Activated CD4-positive, alpha-beta memory T cell treated with anti-CD3 and anti-CD28 coated beads for 36 hours (primary cell): ENCODE data around the gene DCUN1D1. TPM values are rescaled to one million over a fixed set of nuclear protein-coding genes. Genes with fewer than 3 reads are reported as not detected.

ENCODE experiments used
- CTCF ChIA-PET: fragments of 350-600 bp; sonication (Branson Sonifier 250); formaldehyde crosslinking; loops from one replicate; lab custom pipeline; 2021; ENCODE audit warnings: antibody characterized with exemption, inconsistent platforms; lab: Charles Lee
- POLR2A ChIA-PET: fragments of 350-600 bp; sonication (Branson Sonifier 250); formaldehyde crosslinking; loops from one replicate; lab custom pipeline; 2021; ENCODE audit warnings: antibody characterized with exemption; lab: Charles Lee
- DNase-seq: peaks from one replicate; pipeline ENCODE4 v3.0.0-alpha.2; 2020
- H3K27ac Mint-ChIP-seq: one replicate; pipeline ENCODE4 v1.8.0; 2021; ENCODE audit warnings: mixed read lengths
- H3K27me3 Mint-ChIP-seq: one replicate; pipeline ENCODE4 v1.8.0; 2021; ENCODE audit warnings: mixed read lengths
- H3K36me3 Mint-ChIP-seq: one replicate; pipeline ENCODE4 v1.8.0; 2021; ENCODE audit warnings: mixed read lengths
- H3K4me1 Mint-ChIP-seq: one replicate; pipeline ENCODE4 v1.8.0; 2021; ENCODE audit warnings: low read depth, mixed read lengths
- H3K4me3 Mint-ChIP-seq: one replicate; pipeline ENCODE4 v1.8.0; 2021; ENCODE audit warnings: mild to moderate bottlenecking, mixed read lengths
- H3K9me3 Mint-ChIP-seq: one replicate; pipeline ENCODE4 v1.8.0; 2021; ENCODE audit warnings: mixed read lengths
- intact Hi-C: fragments of 100-400 bp; cut with micrococcal nuclease; formaldehyde crosslinking; loops from one replicate; pipeline ENCODE4 v1.15.1; 2023
- total RNA-seq, 2 experiments: library from RNA; stranded (reverse); gene quantifications; one replicate each; pipeline ENCODE4 v1.2.3, GENCODE V29; 2021

The DCUN1D1 gene
- total RNA-seq, result 10 to 100 TPM; 47.5 to 53.5 TPM

DNA sequence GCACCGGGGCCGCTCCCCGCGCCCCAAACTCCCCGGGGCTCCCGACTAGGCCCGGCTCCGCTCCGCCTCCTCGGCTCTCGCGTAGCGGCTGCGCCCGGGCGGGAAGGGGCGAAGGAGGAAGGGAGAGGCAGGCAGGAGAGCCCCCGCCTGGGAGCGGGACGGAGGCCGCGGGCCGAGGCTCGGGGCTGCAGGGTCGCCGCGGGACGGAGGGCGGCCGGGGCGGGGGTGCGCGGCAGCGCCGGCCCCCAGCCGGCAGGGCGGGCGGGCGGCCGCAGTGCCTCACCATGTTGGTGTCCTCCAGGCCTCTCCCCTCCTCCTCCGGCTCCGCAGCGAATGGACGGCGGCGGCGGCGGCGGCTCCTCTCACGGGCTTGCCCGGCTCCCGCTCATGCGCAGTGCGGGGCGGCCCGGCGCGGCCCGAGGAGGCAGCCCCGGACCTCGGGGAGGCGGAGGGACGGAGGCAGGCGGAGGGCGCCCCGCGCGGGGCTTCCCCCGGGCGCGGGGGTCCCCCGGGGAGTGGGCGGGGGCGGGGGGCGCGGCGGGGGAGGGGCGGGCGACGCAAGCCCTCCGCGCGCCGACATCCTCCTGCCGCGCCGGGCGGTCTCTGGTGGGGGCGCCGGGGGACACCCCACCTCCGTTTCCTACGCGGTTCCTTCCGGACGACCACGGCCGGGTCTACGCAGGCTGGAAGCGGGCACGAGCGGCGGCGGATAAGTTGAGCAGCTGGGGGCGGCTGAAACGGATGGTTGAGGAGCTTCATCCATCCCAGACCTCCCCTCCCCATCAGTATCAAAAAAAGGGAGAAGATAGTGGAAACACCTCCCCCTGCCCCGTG lies at the start of gene DCUN1D1:
DCUN1D1 (minus strand) TSS at position 335 of the 834 bp plus-strand sequence; CDS start at position 286, 49 bp downstream.
- H3K27ac Mint-ChIP-seq, result peak within 1 kb of the TSS; percentile 73
- POLR2A ChIA-PET, result interaction anchor here (0.5 to 0.9 kb wide), 2 partner anchors 27 to 348 kb away, joined by 3 read pairs; no protein-coding TSS in a partner anchor
- intact Hi-C loops, result no loop called here
- H3K36me3 Mint-ChIP-seq, result no peaks in the 10 kb centered on the region
- peak within 1 kb of the TSS; percentile 83 for H3K4me3 Mint-ChIP-seq
- peak; percentile 91 for DNase-seq
- H3K4me1 Mint-ChIP-seq, result peaks cover 18% of the 10 kb centered on the region
- H3K27me3 Mint-ChIP-seq, result no peaks in the 10 kb centered on the region
- CTCF ChIA-PET, result interaction anchor here (1.8 to 2.0 kb wide), 2 partner anchors 9 to 71 kb away, joined by 4 to 8 read pairs; no protein-coding TSS in a partner anchor
- H3K9me3 Mint-ChIP-seq, result no peaks in the 10 kb centered on the region

DNA sequence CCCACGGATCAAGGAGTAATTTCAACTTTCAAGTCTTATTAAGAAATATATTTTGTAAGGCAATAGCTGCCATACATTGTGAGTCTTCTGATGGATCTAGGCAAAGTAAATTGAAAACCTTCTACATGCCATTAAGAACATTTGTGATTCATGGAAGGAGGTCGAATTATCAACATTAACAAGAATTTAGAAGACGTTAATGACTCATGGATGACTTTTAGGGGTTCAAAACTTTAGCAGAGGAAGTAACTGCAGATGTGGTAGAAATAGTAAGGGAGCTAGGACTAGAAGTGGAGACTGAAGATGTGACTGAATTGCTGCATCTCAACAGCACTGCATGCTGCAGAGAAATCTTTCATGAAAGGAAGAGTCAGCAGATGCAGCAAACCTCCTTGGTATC lies 48.1 kb upstream of the DCUN1D1 start:
- H3K27ac Mint-ChIP-seq, result no peak overlapping the region
- no peaks in the 10 kb centered on the region for H3K9me3 Mint-ChIP-seq
- H3K36me3 Mint-ChIP-seq, result peaks cover 38% of the 10 kb centered on the region
- no peaks in the 10 kb centered on the region for H3K27me3 Mint-ChIP-seq
- ChIA-PET CTCF (no interaction called here), POLR2A (no interaction called here)
- no peaks in the 10 kb centered on the region for H3K4me1 Mint-ChIP-seq
- DNase-seq, result no peak
- H3K4me3 Mint-ChIP-seq, result no peak overlapping the region
- intact Hi-C loops, result no loop called here

DNA sequence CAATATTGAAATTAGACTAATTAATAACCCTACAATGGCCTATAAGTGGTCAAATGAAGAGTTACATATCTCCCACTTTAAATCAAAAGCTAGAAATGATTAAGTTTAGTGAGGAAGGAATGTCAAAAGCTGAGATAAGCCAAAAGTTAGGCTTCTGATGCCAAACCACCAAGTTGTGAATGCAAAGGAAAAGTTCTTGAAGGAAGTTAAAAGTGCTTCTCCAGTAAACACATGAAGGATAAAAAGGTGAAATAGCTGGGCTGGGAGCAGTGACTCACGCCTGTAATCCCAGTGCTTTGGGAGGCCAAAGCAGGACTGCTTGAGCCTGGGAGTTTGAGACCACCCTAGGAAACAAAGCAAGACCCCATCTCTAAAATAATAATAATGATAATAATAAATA lies 46.9 kb upstream of the DCUN1D1 start:
- ChIA-PET POLR2A (no interaction called here), CTCF (no interaction called here)
- no peak overlapping the region for H3K4me3 Mint-ChIP-seq
- no peaks in the 10 kb centered on the region for H3K27me3 Mint-ChIP-seq
- DNase-seq, result no peak
- H3K27ac Mint-ChIP-seq, result no peak overlapping the region
- H3K36me3 Mint-ChIP-seq, result peaks cover 34% of the 10 kb centered on the region
- intact Hi-C loops, result no loop called here
- H3K9me3 Mint-ChIP-seq, result no peaks in the 10 kb centered on the region
- no peaks in the 10 kb centered on the region for H3K4me1 Mint-ChIP-seq

DNA sequence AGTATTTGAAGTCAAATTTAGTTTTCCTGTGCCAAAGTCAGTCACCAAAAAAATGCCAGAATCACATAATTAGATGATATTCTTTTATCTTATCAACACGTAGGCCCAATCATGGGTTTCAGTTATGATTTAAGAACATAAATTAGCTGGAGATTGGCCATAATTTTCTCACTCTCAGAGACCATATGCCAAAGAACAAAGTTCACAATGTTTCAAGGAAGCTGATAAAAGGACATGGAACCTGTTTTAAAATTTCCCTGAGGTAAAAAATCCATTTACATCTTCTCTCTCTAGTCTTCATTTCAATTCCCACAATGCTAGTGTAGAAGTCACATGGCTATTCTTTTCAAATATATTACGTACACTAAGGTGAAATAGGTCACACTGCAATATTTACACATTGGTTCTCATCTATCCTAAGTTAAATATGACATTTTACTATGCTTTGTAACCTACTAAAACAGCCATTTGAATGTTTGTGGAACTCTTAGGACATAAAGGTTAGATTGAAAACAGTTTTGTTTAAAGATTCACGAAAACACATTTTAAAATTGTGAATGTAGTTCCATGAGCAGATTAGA lies 42.7 kb upstream of the DCUN1D1 start:
- H3K4me3 Mint-ChIP-seq, result no peak overlapping the region
- H3K4me1 Mint-ChIP-seq, result no peaks in the 10 kb centered on the region
- no peaks in the 10 kb centered on the region for H3K9me3 Mint-ChIP-seq
- peaks cover 22% of the 10 kb centered on the region for H3K36me3 Mint-ChIP-seq
- no peaks in the 10 kb centered on the region for H3K27me3 Mint-ChIP-seq
- CTCF ChIA-PET, result interaction anchor here (0.6 to 0.9 kb wide), 2 partner anchors 129 to 309 kb away, joined by 3 read pairs; no protein-coding TSS in a partner anchor
- POLR2A ChIA-PET, result no interaction called here
- DNase-seq, result no peak
- no peak overlapping the region for H3K27ac Mint-ChIP-seq
- intact Hi-C loops, result no loop called here

DNA sequence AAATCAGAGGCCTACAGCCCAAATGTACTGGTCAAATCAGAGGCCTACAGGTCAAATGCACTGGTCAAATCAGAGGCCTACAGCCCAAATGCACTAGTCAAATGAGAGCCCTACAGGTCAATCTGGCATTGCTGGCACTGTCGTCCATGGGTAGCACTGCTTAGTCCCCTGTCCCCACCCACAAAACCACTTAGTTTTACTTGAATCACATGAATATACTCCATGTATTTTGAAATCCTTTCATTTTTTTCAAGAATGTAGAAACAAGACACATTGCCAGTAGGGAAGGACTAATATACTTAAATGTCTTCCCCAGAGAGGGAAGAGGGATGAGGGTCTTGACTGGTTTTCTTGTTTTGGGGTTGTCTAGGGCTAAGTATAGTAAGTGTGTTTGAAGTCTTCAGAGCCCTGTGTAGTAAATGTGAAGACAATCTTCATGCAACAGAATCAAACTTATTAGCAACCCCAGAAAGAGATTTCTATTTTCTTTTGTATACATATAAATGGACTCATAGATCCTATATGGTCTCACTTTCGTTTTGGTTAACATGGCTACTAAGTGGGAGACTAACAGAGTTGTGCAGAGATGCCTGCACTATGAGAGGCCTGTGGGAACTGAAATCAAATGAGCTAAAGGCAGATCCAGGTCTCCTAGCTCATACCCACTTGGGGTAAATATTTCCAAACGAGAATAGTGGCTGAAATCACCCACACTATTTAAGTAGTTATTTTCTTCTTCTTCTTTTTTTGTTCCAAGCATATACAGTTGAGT lies 38.3 kb upstream of the DCUN1D1 start:
- CTCF ChIA-PET, result interaction anchor here (0.7 kb wide), 1 partner anchor 56 kb away, joined by 3 read pairs; no protein-coding TSS in a partner anchor
- POLR2A ChIA-PET, result no interaction called here
- peaks cover 22% of the 10 kb centered on the region for H3K36me3 Mint-ChIP-seq
- H3K9me3 Mint-ChIP-seq, result no peaks in the 10 kb centered on the region
- no peaks in the 10 kb centered on the region for H3K4me1 Mint-ChIP-seq
- intact Hi-C loops, result loop anchor here (10.0 kb wide), 1 partner anchor 304 kb away; no protein-coding TSS in a partner anchor
- H3K4me3 Mint-ChIP-seq, result no peak overlapping the region
- DNase-seq, result no peak
- no peak overlapping the region for H3K27ac Mint-ChIP-seq
- no peaks in the 10 kb centered on the region for H3K27me3 Mint-ChIP-seq

DNA sequence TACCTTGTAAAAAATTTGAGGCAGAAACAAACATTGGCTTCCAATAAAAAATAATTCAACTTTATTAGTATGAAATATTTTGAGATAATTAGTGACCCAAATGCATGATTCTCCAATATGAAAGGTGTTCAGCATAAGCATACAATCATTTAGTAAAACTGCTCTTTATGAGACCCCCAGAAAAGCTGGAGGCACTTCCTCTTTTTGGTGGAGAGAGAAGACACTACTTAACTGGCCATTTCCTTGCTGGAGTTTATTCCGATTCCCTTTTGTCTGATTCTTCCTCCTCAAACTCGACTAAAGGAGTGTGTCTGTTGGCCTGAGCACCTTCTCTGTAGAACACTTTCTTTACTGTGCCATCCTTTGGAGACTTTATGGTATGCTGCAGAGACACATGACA lies 34.8 kb upstream of the DCUN1D1 start:
- Mint-ChIP-seq H3K9me3 (no peaks in the 10 kb centered on the region), H3K27ac (no peak overlapping the region), H3K36me3 (peaks cover 16% of the 10 kb centered on the region), H3K4me1 (no peaks in the 10 kb centered on the region), H3K27me3 (no peaks in the 10 kb centered on the region), H3K4me3 (no peak overlapping the region)
- intact Hi-C loops, result loop anchor here (10.0 kb wide), 1 partner anchor 300 kb away; no protein-coding TSS in a partner anchor
- ChIA-PET CTCF (no interaction called here), POLR2A (no interaction called here)
- DNase-seq, result no peak

DNA sequence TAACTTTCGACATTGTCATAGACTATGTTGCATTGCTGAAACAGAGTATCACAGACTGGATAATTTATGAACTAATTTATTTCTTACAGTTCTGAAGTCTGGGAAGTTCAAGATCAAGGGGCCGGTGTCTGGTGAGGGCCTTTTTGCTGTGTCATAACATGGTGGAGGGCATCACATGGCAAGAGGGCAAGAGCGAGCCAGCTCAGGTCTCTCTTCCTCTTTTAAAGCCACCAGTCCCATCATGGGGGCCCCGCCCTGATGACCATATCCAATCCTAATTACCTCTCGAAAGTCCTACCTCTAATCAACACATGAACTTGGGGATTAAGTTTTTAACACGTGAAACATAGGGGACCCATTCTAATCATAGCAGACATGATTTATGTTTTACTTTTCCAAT lies 33.5 kb upstream of the DCUN1D1 start:
- H3K27ac Mint-ChIP-seq, result no peak overlapping the region
- POLR2A ChIA-PET, result no interaction called here

DNA sequence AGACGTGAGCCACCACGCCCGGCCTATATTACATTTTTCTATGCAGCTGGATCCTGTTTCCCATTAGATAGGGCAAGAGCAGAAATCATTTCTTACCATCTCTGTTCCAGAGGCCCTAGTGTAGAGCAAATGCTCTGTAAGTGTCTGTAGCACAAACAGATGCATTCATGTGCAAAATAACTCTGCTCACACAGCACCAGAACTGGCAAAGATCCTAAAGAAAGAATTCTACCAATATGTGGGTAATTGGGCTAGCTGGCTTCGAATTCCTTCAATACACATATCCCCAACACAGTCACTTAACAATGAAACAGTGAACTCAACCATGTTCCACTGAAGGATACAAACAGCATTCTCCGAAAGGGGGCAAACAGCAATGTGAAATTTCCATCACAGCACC lies 32.7 kb upstream of the DCUN1D1 start:
- Mint-ChIP-seq H3K9me3 (no peaks in the 10 kb centered on the region), H3K4me1 (no peaks in the 10 kb centered on the region), H3K27ac (no peak overlapping the region), H3K36me3 (peaks cover 9% of the 10 kb centered on the region), H3K27me3 (no peaks in the 10 kb centered on the region), H3K4me3 (no peak overlapping the region)
- ChIA-PET POLR2A (no interaction called here), CTCF (interaction anchor here (1.8 kb wide), 1 partner anchor 104 kb away, joined by 5 read pairs; no protein-coding TSS in a partner anchor)
- intact Hi-C loops, result loop anchor here (10.0 kb wide), 1 partner anchor 298 kb away; no protein-coding TSS in a partner anchor
- no peak for DNase-seq

More for the DNA sequence above, 33.5 kb upstream of the DCUN1D1 start:
- no peak for DNase-seq
- no peaks in the 10 kb centered on the region for H3K27me3 Mint-ChIP-seq
- CTCF ChIA-PET, result interaction anchor here (1.8 kb wide), 1 partner anchor 105 kb away, joined by 5 read pairs; no protein-coding TSS in a partner anchor
- no peak overlapping the region for H3K4me3 Mint-ChIP-seq
- no peaks in the 10 kb centered on the region for H3K4me1 Mint-ChIP-seq
- H3K36me3 Mint-ChIP-seq, result peaks cover 9% of the 10 kb centered on the region
- H3K9me3 Mint-ChIP-seq, result no peaks in the 10 kb centered on the region
- intact Hi-C loops, result loop anchor here (10.0 kb wide), 1 partner anchor 299 kb away; no protein-coding TSS in a partner anchor

DNA sequence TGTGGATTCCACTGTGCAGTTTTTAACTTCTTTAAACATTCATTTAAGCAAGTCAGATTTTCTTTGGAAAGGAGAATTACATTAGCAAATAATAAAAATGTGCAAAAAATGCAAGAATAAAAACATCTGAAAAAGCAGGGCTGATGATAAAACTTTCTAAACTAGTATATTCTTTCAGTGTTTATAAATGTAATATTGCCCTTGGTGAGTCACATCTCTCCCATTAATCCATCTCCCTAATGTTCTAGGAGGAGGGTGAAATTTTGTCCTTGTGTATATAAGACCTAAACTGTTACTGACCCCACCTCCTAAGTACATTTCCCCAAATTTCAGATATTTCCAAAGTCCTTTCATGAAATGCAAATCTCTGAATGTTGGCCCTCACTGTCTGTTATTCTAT lies 28.5 kb upstream of the DCUN1D1 start:
- H3K4me1 Mint-ChIP-seq, result no peaks in the 10 kb centered on the region
- CTCF ChIA-PET, result no interaction called here
- no peak overlapping the region for H3K27ac Mint-ChIP-seq
- H3K9me3 Mint-ChIP-seq, result no peaks in the 10 kb centered on the region
- H3K4me3 Mint-ChIP-seq, result no peak overlapping the region
- DNase-seq, result no peak
- intact Hi-C loops, result no loop called here
- no peaks in the 10 kb centered on the region for H3K27me3 Mint-ChIP-seq
- H3K36me3 Mint-ChIP-seq, result peaks cover 1% of the 10 kb centered on the region
- POLR2A ChIA-PET, result no interaction called here

DNA sequence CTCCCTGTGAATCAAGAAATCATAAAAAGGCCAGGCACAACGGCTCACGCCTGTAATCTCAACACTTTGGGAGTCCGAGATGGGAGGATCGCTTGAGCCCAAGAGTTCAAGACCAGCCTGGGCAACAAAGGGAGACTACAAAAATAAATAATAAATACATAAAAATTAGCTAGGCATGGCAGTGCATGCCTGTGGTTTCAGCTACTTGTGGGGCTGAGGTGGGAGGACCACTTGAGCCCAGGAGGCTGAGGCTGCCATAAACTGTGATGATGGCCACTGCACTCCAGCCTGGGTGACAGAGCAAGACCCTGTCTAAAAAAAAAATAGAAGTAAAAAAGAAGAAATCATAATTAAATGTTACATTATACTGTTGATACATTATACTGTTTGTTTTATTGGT lies 28.0 kb upstream of the DCUN1D1 start:
- Mint-ChIP-seq H3K27me3 (no peaks in the 10 kb centered on the region), H3K4me3 (no peak overlapping the region), H3K9me3 (no peaks in the 10 kb centered on the region), H3K36me3 (peaks cover 1% of the 10 kb centered on the region), H3K4me1 (no peaks in the 10 kb centered on the region), H3K27ac (no peak overlapping the region)
- POLR2A ChIA-PET, result no interaction called here
- intact Hi-C loops, result no loop called here
- no peak for DNase-seq
- CTCF ChIA-PET, result no interaction called here

DNA sequence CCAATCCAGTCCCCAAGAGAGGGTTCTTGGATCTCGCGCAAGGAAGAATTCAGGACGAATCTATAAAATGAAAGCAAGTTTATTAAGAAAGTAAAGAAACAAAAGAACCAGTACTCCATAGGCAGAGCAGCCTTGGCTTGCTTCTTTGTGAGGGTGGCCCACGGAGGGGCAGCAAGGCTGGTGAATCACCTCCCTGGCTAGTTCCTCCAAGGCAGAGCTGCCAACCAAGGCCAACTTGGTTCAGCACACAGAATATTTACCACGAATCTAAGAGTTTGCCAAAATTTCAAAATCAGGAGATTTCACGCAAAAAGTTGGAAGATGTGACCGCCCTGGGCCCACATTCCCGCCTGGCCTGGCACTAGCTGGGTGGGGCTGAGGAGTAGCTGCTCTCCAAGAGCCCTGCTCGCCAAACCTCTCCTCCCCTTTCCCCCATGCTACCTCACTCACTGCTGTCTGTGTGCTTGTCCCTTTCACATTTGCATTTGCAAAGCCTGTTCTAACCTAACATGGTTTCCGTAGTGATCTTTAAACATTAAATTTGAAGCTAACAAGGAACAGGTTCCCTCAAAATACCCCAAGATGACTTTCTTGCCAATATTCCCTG lies 26.2 kb upstream of the DCUN1D1 start:
- ChIA-PET CTCF (no interaction called here), POLR2A (no interaction called here)
- Mint-ChIP-seq H3K27me3 (no peaks in the 10 kb centered on the region), H3K27ac (no peak overlapping the region), H3K4me1 (no peaks in the 10 kb centered on the region), H3K4me3 (no peak overlapping the region), H3K9me3 (no peaks in the 10 kb centered on the region), H3K36me3 (no peaks in the 10 kb centered on the region)
- no peak for DNase-seq
- intact Hi-C loops, result no loop called here
